Breast epithelium (tissue), 3 donors: ENCODE data around the gene DDX39A.

Experiments used
- CTCF ChIP-seq, 3 donors: fragments of 450-650 bp; IDR thresholded peaks; one replicate each; pipeline ENCODE4 v1.5.1; 2016 to 2017; ENCODE audit warnings: antibody characterized with exemption in 3 of 3, mild to moderate bottlenecking in 3 of 3, moderate library complexity in 3 of 3
- POLR2A ChIP-seq: fragments of 450-650 bp; IDR thresholded peaks from one replicate; pipeline ENCODE4 v1.6.1; 2016; ENCODE audit warnings: antibody characterized with exemption, mild to moderate bottlenecking, moderate library complexity
- POLR2AphosphoS5 ChIP-seq, 3 donors: sonication (generic); formaldehyde crosslinking; IDR thresholded peaks; one replicate each; pipeline ENCODE4 v1.6.1; 2017; ENCODE audit warnings: antibody characterized with exemption in 3 of 3

- TF ChIP-seq CTCF (IDR thresholded peaks at IDR 0.05) = no peak
- TF ChIP-seq POLR2AphosphoS5 (IDR thresholded peaks at IDR 0.05) = no peak
- TF ChIP-seq POLR2A = no peak
These were observed 28.6 kb downstream of the DDX39A start for GRCh38 chr19:14390548-14390947.
